T1000 (cell line): Measurements from ENCODE around the gene ELFN1.
A peak's percentile ranks its signal among the peaks of the same experiment; 100 is the strongest.

ENCODE experiments used
- DNase-seq: peaks from one replicate; lab custom pipeline; 2025; ENCODE audit warnings: mixed read lengths; lab: John Stamatoyannopoulos, UW

The ELFN1 gene

GRCh38 chr7:1675673-1676549, 5.8 kb downstream of the ELFN1 start:
- no peak for DNase-seq

GRCh38 chr7:1676550-1677078, 6.5 kb downstream of the ELFN1 start:
- no peak for DNase-seq

- no peak for DNase-seq
Observed at GRCh38 chr7:1677206-1678080, 7.4 kb downstream of the ELFN1 start.

GRCh38 chr7:1678081-1678543, 8.0 kb downstream of the ELFN1 start:
- DNase-seq = no peak

- no peak for DNase-seq
Observed at GRCh38 chr7:1678571-1679325, 8.7 kb downstream of the ELFN1 start.

- DNase-seq = no peak
Observed at GRCh38 chr7:1679326-1679965, 9.4 kb downstream of the ELFN1 start.

- DNase-seq = no peak
Observed at GRCh38 chr7:1679966-1680730, 10.1 kb downstream of the ELFN1 start.

- no peak for DNase-seq
Observed at GRCh38 chr7:1681581-1681980, 11.5 kb downstream of the ELFN1 start.

- DNase-seq = no peak
Observed at GRCh38 chr7:1685000-1685624, 15.0 kb downstream of the ELFN1 start.

- DNase-seq = no peak
Observed at GRCh38 chr7:1688542-1688941, 18.5 kb downstream of the ELFN1 start.

- no peak for DNase-seq
Observed at GRCh38 chr7:1689311-1689710, 19.2 kb downstream of the ELFN1 start.

GRCh38 chr7:1690359-1690958, 20.4 kb downstream of the ELFN1 start:
- no peak for DNase-seq

- DNase-seq = no peak
Observed at GRCh38 chr7:1691096-1691495, 21.0 kb downstream of the ELFN1 start.

- DNase-seq = no peak
Observed at GRCh38 chr7:1691601-1692514, 21.8 kb downstream of the ELFN1 start.

- no peak for DNase-seq
Observed at GRCh38 chr7:1692515-1693418, 22.7 kb downstream of the ELFN1 start.

GRCh38 chr7:1693419-1693990, 23.4 kb downstream of the ELFN1 start:
- DNase-seq = no peak

GRCh38 chr7:1693991-1694524, 24.0 kb downstream of the ELFN1 start:
- DNase-seq = peak; percentile 12
